ENCODE results near the gene PSENEN.

PSENEN gene

DNA sequence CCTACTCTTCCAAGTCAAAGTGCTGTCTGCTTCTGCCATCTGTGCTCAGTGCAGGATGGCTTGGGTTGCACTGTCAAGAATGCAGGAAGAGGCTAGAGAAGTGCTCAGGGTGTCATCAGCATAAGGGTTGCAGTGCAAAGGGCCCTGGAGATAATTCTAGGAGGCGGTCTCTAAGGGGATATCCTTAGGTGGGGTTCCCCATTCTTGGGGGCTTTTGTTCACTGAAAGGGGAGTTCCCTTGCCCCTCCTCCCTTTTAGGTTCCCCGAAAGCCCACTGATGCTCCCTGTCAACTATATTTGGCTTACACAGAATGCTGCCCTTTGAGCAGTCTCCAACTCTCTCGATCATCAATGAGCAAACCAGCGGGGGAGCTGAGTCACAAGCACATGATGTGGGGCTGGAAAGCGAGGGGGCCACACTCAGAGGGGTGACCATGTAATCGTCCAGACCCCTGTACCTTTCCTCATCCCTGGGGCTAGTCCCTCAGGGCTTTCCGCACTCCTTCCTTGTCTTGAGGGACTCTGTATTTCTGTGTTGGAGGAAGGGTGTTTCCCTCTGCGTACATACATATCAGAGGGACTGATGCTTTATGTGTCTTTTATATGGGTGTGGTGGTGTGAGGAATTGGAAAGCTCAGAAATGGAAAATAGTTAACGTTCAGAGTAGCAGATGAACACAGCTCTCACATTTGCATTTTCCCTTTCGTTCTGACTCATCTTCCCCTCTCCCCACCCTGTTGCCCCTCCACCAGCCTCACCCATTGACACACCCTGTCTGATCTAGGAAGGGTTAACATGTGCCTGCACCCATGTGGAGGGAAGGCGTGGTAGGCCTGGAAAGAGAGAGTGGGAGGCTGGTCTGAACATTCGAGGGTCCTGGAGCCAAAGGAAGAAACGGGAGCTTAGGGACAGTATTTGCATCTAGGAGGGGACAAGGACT is 34.4 kb upstream of the PSENEN start:
- peaks cover 5% of the 10 kb centered on the region for H3K4me1 ChIP-seq (ENCODE audit: control insufficient read depth, insufficient read depth, low read depth, low read length)
- no peak overlapping the region for H2BK5ac ChIP-seq (ENCODE audit: low read depth, low read length, poor library complexity, severe bottlenecking)
- no peak overlapping the region for H3K27ac ChIP-seq (ENCODE audit: low read length, poor library complexity, severe bottlenecking)
- no peak overlapping the region for H3K18ac ChIP-seq (ENCODE audit: low read depth in 1 of 2, low read length in 2 of 2)
- no peak overlapping the region for H3K14ac ChIP-seq (ENCODE audit: low read length in 2 of 2)
- 62% methylated on average over 11 of the region's 13 CpGs for WGBS
- peaks cover 0 to 33% of the 10 kb centered on the region in 2 experiments for H3K27me3 ChIP-seq (ENCODE audit: control insufficient read depth in 1 of 2, insufficient read depth in 1 of 2, low read length in 2 of 2)
- no peak overlapping the region for H3K4me2 ChIP-seq (ENCODE audit: low read length, poor library complexity, severe bottlenecking)
- H2BK12ac ChIP-seq (ENCODE audit: low read length in 2 of 2) = no peak overlapping the region
- H2AFZ ChIP-seq (ENCODE audit: low read depth, low read length) = no peak overlapping the region
- no peak overlapping the region for H4K91ac ChIP-seq (ENCODE audit: low read length)
- H4K8ac ChIP-seq (ENCODE audit: low read length) = no peak overlapping the region
- H2BK15ac ChIP-seq (ENCODE audit: low read depth, poor library complexity, severe bottlenecking) = no peak overlapping the region
- H3K23ac ChIP-seq (ENCODE audit: low read length in 2 of 2) = peak overlapping the region in 1 of 2 experiments; percentile 77
- no peak for DNase-seq
- no peak overlapping the region for H3K4ac ChIP-seq (ENCODE audit: low read depth in 1 of 2, low read length in 2 of 2)
- H2BK120ac ChIP-seq (ENCODE audit: low read depth, low read length) = no peak overlapping the region
- peaks cover 12% of the 10 kb centered on the region for H3K79me1 ChIP-seq (replicated peaks; ENCODE audit: low read length, poor library complexity, severe bottlenecking)
- H3K36me3 ChIP-seq (ENCODE audit: control insufficient read depth in 1 of 2, insufficient read depth in 2 of 2, low read depth in 1 of 2, low read length in 2 of 2) = no peaks in the 10 kb centered on the region
- H3K4me3 ChIP-seq (ENCODE audit: insufficient read depth in 1 of 2, low read depth in 1 of 2, low read length in 2 of 2) = peak overlapping the region in 1 of 2 experiments; percentile 34
- no peak overlapping the region for H2AK5ac ChIP-seq (ENCODE audit: low read length, severe bottlenecking)
- H3K9me3 ChIP-seq (ENCODE audit: control insufficient read depth, low read length) = no peaks in the 10 kb centered on the region
- H3K9ac ChIP-seq (ENCODE audit: low read length) = peak overlapping the region; percentile 81

DNA sequence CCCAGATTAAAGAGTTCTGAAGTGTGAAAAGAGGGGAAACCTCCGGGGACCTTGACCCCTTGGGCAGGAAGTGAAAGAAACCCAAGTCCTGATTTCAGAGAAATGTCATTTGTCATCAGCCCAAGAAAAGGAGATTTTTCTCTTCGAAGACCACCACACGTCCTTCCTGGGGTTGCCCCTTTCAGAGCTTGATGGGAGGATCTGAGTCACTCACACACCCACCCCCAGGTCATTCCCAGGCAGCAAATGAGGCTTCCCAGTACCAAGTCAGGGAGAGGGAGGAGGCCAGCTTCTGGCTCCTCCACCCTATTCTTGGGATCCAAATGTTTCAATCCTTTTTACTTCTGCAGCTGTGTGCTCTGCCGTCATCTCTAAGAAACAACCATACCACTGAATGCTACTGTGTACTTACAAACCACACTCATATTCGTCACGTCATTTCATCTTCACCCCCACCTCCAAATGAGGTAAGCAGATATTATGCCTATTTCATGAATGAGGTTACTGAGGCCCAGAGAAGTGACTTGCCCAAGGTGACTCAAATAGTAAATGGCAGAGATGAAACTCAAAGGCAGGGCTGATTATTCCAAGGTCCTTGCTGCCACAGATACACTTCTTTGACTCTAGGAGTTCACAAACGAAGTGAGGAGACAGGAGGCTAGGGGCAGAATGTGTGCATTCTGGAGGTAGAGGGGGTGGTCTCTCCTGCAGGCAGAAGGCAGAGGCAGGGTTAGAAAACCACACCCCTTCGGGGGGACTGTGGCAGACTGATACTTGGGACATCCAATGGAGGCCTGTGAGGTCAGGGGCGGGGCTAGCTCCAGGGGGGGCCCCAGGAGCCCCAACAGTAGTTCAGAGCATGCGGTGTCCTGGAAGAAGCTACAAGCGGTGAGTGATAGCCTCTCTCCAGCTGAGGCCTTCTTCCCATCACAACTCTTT is 32.6 kb upstream of the PSENEN start:
- Histone ChIP-seq H3K14ac (ENCODE audit: low read length in 2 of 2) (no peak overlapping the region), H2BK12ac (ENCODE audit: low read length in 2 of 2) (no peak overlapping the region), H4K8ac (ENCODE audit: low read length) (no peak overlapping the region), H3K18ac (ENCODE audit: low read depth in 1 of 2, low read length in 2 of 2) (no peak overlapping the region), H3K27me3 (ENCODE audit: control insufficient read depth in 1 of 2, insufficient read depth in 1 of 2, low read length in 2 of 2) (peaks cover 0 to 33% of the 10 kb centered on the region in 2 experiments), H3K4ac (ENCODE audit: low read depth in 1 of 2, low read length in 2 of 2) (no peak overlapping the region), H3K79me1 (replicated peaks; ENCODE audit: low read length, poor library complexity, severe bottlenecking) (peaks cover 14% of the 10 kb centered on the region), H2BK120ac (ENCODE audit: low read depth, low read length) (no peak overlapping the region), H3K27ac (ENCODE audit: low read length, poor library complexity, severe bottlenecking) (no peak overlapping the region), H3K4me1 (ENCODE audit: control insufficient read depth, insufficient read depth, low read depth, low read length) (peaks cover 12% of the 10 kb centered on the region), H3K9ac (ENCODE audit: low read length) (no peak overlapping the region), H3K23ac (ENCODE audit: low read length in 2 of 2) (no peak overlapping the region), H3K36me3 (ENCODE audit: control insufficient read depth in 1 of 2, insufficient read depth in 2 of 2, low read depth in 1 of 2, low read length in 2 of 2) (no peaks in the 10 kb centered on the region), H2AK5ac (ENCODE audit: low read length, severe bottlenecking) (no peak overlapping the region), H4K91ac (ENCODE audit: low read length) (no peak overlapping the region), H3K4me3 (ENCODE audit: insufficient read depth in 1 of 2, low read depth in 1 of 2, low read length in 2 of 2) (no peak overlapping the region), H2BK15ac (ENCODE audit: low read depth, poor library complexity, severe bottlenecking) (no peak overlapping the region), H2BK5ac (ENCODE audit: low read depth, low read length, poor library complexity, severe bottlenecking) (no peak overlapping the region), H2AFZ (ENCODE audit: low read depth, low read length) (no peak overlapping the region), H3K9me3 (ENCODE audit: control insufficient read depth, low read length) (no peaks in the 10 kb centered on the region), H3K4me2 (ENCODE audit: low read length, poor library complexity, severe bottlenecking) (no peak overlapping the region)
- no peak for DNase-seq
- 74% methylated on average over 11 of the region's 11 CpGs for WGBS

DNA sequence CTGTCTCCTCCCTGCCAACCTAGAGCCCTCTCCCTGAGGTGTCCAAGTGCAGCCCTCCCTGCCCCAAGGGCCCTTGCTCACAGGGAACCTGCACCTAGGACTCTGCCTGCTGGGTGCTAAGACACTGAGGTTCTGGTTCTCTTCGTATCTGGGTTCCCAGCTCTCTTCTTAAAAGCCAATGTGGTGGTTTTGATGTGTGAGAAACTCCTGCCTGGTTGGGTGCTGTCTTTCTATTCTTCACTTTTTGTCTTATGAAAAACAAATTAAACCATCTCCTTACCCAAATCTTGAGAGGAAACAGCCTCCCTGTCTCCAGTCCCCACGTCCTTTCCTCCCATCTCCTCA is 32.0 kb upstream of the PSENEN start:
- Histone ChIP-seq H3K79me1 (replicated peaks; ENCODE audit: low read length, poor library complexity, severe bottlenecking) (peaks cover 14% of the 10 kb centered on the region), H2BK120ac (ENCODE audit: low read depth, low read length) (no peak overlapping the region)

More for the DNA sequence above, 32.0 kb upstream of the PSENEN start:
- H2BK15ac ChIP-seq (ENCODE audit: low read depth, poor library complexity, severe bottlenecking) = no peak overlapping the region
- H3K9me3 ChIP-seq (ENCODE audit: control insufficient read depth, low read length) = no peaks in the 10 kb centered on the region
- H3K23ac ChIP-seq (ENCODE audit: low read length in 2 of 2) = no peak overlapping the region
- H3K36me3 ChIP-seq (ENCODE audit: control insufficient read depth in 1 of 2, insufficient read depth in 2 of 2, low read depth in 1 of 2, low read length in 2 of 2) = no peaks in the 10 kb centered on the region
- WGBS = 53% methylated on average over 1 of the region's 2 CpGs
- H3K14ac ChIP-seq (ENCODE audit: low read length in 2 of 2) = no peak overlapping the region
- no peak overlapping the region for H3K4ac ChIP-seq (ENCODE audit: low read depth in 1 of 2, low read length in 2 of 2)
- H2AK5ac ChIP-seq (ENCODE audit: low read length, severe bottlenecking) = no peak overlapping the region
- no peak for DNase-seq
- H4K8ac ChIP-seq (ENCODE audit: low read length) = no peak overlapping the region
- H2BK12ac ChIP-seq (ENCODE audit: low read length in 2 of 2) = no peak overlapping the region
- H3K18ac ChIP-seq (ENCODE audit: low read depth in 1 of 2, low read length in 2 of 2) = no peak overlapping the region
- no peak overlapping the region for H4K91ac ChIP-seq (ENCODE audit: low read length)
- H2AFZ ChIP-seq (ENCODE audit: low read depth, low read length) = no peak overlapping the region
- no peak overlapping the region for H3K9ac ChIP-seq (ENCODE audit: low read length)
- H3K4me1 ChIP-seq (ENCODE audit: control insufficient read depth, insufficient read depth, low read depth, low read length) = peaks cover 12% of the 10 kb centered on the region
- no peak overlapping the region for H3K4me3 ChIP-seq (ENCODE audit: insufficient read depth in 1 of 2, low read depth in 1 of 2, low read length in 2 of 2)
- no peak overlapping the region for H3K4me2 ChIP-seq (ENCODE audit: low read length, poor library complexity, severe bottlenecking)
- H3K27me3 ChIP-seq (ENCODE audit: control insufficient read depth in 1 of 2, insufficient read depth in 1 of 2, low read length in 2 of 2) = peaks cover 0 to 30% of the 10 kb centered on the region in 2 experiments
- no peak overlapping the region for H2BK5ac ChIP-seq (ENCODE audit: low read depth, low read length, poor library complexity, severe bottlenecking)
- H3K27ac ChIP-seq (ENCODE audit: low read length, poor library complexity, severe bottlenecking) = no peak overlapping the region

Measured in mesenchymal stem cell (in vitro differentiated cells and primary cell).